MCF 10A (cell line): ENCODE data around the gene CAMTA1. TPM values are rescaled to one million over a fixed set of nuclear protein-coding genes. Genes with fewer than 3 reads are reported as not detected.

ENCODE experiments used
- BruUV-seq: library from RNA; stranded (reverse); fragments of 400-500 nt; replicated peaks from 2 replicates; lab custom pipeline; 2021; lab: Mats Ljungman, UMichigan
- CTCF ChIA-PET: fragments of 300-600 bp; sonication (Branson Sonifier 250); formaldehyde crosslinking; extraction: SDS; loops from one replicate; lab custom pipeline; 2021; ENCODE audit warnings: antibody characterized with exemption, inconsistent platforms; lab: Yijun Ruan, JAX
- POLR2A ChIA-PET: fragments of 300-600, 350-650 bp; sonication (Branson Sonifier 250); formaldehyde crosslinking; extraction: SDS; loops from one replicate; lab custom pipeline; 2020; ENCODE audit warnings: antibody characterized with exemption, inconsistent platforms; lab: Yijun Ruan, JAX
- DNase-seq: peaks from one replicate; pipeline ENCODE4 v3.0.0-alpha.2; 2018; ENCODE audit not compliant: unreplicated experiment
- H3K27ac Mint-ChIP-seq: one replicate; pipeline ENCODE4 v1.8.0; 2022; ENCODE audit warnings: mild to moderate bottlenecking, low read depth, mixed read lengths; ENCODE audit not compliant: unreplicated experiment
- H3K27me3 Mint-ChIP-seq: one replicate; pipeline ENCODE4 v1.8.0; 2022; ENCODE audit warnings: mixed read lengths; ENCODE audit not compliant: insufficient read depth, unreplicated experiment
- H3K36me3 Mint-ChIP-seq: one replicate; pipeline ENCODE4 v1.8.0; 2022; ENCODE audit warnings: mild to moderate bottlenecking, moderate library complexity, mixed read lengths; ENCODE audit not compliant: insufficient read depth, unreplicated experiment
- H3K4me1 Mint-ChIP-seq: one replicate; pipeline ENCODE4 v1.8.0; 2022; ENCODE audit warnings: mixed read lengths; ENCODE audit not compliant: insufficient read depth, unreplicated experiment
- H3K4me3 Mint-ChIP-seq: one replicate; pipeline ENCODE4 v1.8.0; 2022; ENCODE audit warnings: mild to moderate bottlenecking, moderate library complexity, mixed read lengths; ENCODE audit not compliant: unreplicated experiment
- H3K9me3 Mint-ChIP-seq: one replicate; pipeline ENCODE4 v1.8.0; 2022; ENCODE audit warnings: mixed read lengths; ENCODE audit not compliant: unreplicated experiment
- CTCF ChIP-seq: fragments of 200-600 bp; IDR thresholded peaks from one replicate; pipeline ENCODE4 v1.8.0; 2022; ENCODE audit warnings: antibody characterized with exemption, mild to moderate bottlenecking; ENCODE audit not compliant: unreplicated experiment
- intact Hi-C: fragments of 100-400 bp; cut with micrococcal nuclease; formaldehyde crosslinking; loops from 2 replicates; pipeline ENCODE4 v1.14.1; 2022
- total RNA-seq: library from RNA; stranded (reverse); gene quantifications from 2 replicates; pipeline ENCODE4 v1.2.3, GENCODE V29; 2022

CAMTA1 gene
- total RNA-seq, 1 experiment from 2014 or later: 74.1 TPM

- peaks cover 35% of the 10 kb centered on the region for H3K4me1 Mint-ChIP-seq
- BruUV-seq: no TSS peak
- intact Hi-C loops: no loop called here
- CTCF ChIA-PET: interaction anchor here (0.7 kb wide), 1 partner anchor 277 kb away, joined by 4 read pairs; no protein-coding TSS in a partner anchor
- no peak for TF ChIP-seq CTCF
- H3K4me3 Mint-ChIP-seq: no peak overlapping the region
- no peaks in the 10 kb centered on the region for H3K27me3 Mint-ChIP-seq
- no peak overlapping the region for H3K27ac Mint-ChIP-seq
- no peaks in the 10 kb centered on the region for H3K9me3 Mint-ChIP-seq
- POLR2A ChIA-PET: interaction anchor here (1.2 kb wide), 1 partner anchor 13 kb away, joined by 3 read pairs; no protein-coding TSS in a partner anchor
- H3K36me3 Mint-ChIP-seq: no peaks in the 10 kb centered on the region
- no peak for DNase-seq
These were observed 683.0 kb downstream of the CAMTA1 start for GRCh38 chr1:7468248-7468647.

GRCh38 chr1:7469255-7469938 lies 684.1 kb downstream of the CAMTA1 start:
- peaks cover 31% of the 10 kb centered on the region for H3K4me1 Mint-ChIP-seq
- POLR2A ChIA-PET: interaction anchor here (0.8 to 2.4 kb wide), 2 partner anchors 14 to 135 kb away, joined by 3 to 11 read pairs; no protein-coding TSS in a partner anchor
- H3K4me3 Mint-ChIP-seq: no peak overlapping the region
- no TSS peak for BruUV-seq
- no peaks in the 10 kb centered on the region for H3K36me3 Mint-ChIP-seq
- intact Hi-C loops: no loop called here
- TF ChIP-seq CTCF: no peak
- peak overlapping the region; percentile 96 for H3K27ac Mint-ChIP-seq
- H3K9me3 Mint-ChIP-seq: no peaks in the 10 kb centered on the region
- CTCF ChIA-PET: no interaction called here
- no peaks in the 10 kb centered on the region for H3K27me3 Mint-ChIP-seq
- peak; percentile 64 for DNase-seq

- DNase-seq: peak; percentile 99
- POLR2A ChIA-PET: interaction anchor here (0.9 to 2.4 kb wide), 4 partner anchors 16 to 205 kb away, joined by 3 to 11 read pairs (median 4); no protein-coding TSS in a partner anchor
- H3K27ac Mint-ChIP-seq: peak overlapping the region; percentile 96
- H3K27me3 Mint-ChIP-seq: no peaks in the 10 kb centered on the region
- TF ChIP-seq CTCF: no peak
- CTCF ChIA-PET: interaction anchor here (0.6 to 0.8 kb wide), 4 partner anchors 16 to 428 kb away, joined by 3 to 4 read pairs (median 3); no protein-coding TSS in a partner anchor
- H3K4me1 Mint-ChIP-seq: peaks cover 31% of the 10 kb centered on the region
- no peaks in the 10 kb centered on the region for H3K9me3 Mint-ChIP-seq
- no peak overlapping the region for H3K4me3 Mint-ChIP-seq
- TSS peak; percentile 50 for BruUV-seq
- peaks cover 5% of the 10 kb centered on the region for H3K36me3 Mint-ChIP-seq
- intact Hi-C loops: no loop called here
These were observed 685.8 kb downstream of the CAMTA1 start for GRCh38 chr1:7470904-7471638.

DNA sequence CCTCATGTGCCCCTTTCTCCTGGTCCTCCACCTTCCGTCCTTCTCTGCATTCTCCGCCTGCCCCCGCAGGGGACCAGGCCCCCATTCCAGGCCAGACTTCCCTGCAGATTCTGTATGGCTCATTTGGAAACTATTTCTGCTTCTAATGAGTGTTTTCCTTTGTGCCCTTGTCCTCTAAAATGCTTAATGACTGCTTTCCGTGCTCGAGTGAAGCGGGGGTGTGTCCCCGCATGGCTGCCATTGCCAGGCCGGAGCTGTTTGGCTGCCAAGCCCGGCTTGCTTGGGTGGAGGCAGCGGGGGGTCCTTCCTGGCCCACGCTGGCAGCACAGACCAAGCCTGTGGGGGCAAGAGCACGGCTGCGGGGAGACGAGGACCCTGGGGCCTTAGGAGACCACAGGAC lies 686.6 kb downstream of the CAMTA1 start:
- no TSS peak for BruUV-seq
- Mint-ChIP-seq H3K4me1 (peaks cover 31% of the 10 kb centered on the region), H3K36me3 (peaks cover 5% of the 10 kb centered on the region), H3K9me3 (no peaks in the 10 kb centered on the region), H3K4me3 (no peak overlapping the region), H3K27me3 (no peaks in the 10 kb centered on the region), H3K27ac (peak overlapping the region; percentile 96)
- POLR2A ChIA-PET: no interaction called here
- intact Hi-C loops: no loop called here
- TF ChIP-seq CTCF: no peak
- CTCF ChIA-PET: no interaction called here
- no peak for DNase-seq
